SH-SY5Y (cell line): ENCODE data around the gene ALOX12.

Experiments
- GATA2 ChIP-seq: IDR thresholded peaks from 2 replicates; pipeline ENCODE4 v1.6.1; 2011; ENCODE audit warnings: mild to moderate bottlenecking, low read depth, low read length
- GATA3 ChIP-seq: IDR thresholded peaks from 2 replicates; pipeline ENCODE4 v1.6.1; 2011; ENCODE audit warnings: low read depth, mild to moderate bottlenecking, low read length, moderate library complexity

- TF ChIP-seq GATA3 (no peak), GATA2 (no peak)
Measured at GRCh38 chr17:7024402-7024785, 28.5 kb downstream of the ALOX12 start.
